OCI-LY3 (cell line): ENCODE data around the gene BEST3.

Experiments
- H2AFZ ChIP-seq: fragments of 200-600, 300-600 bp; shearing (Covaris generic); 2 replicates; pipeline ENCODE4 v1.6.0; 2014; ENCODE audit warnings: antibody characterized with exemption, low read depth, low read length
- H3K27ac ChIP-seq: fragments of 200-600, 300-600 bp; sonication (generic); 2 replicates; pipeline ENCODE4 v1.5.1; 2014; ENCODE audit warnings: mild to moderate bottlenecking, low read length, moderate library complexity, mixed read lengths
- H3K27me3 ChIP-seq: fragments of 200-600, 300-600 bp; sonication (generic); 2 replicates; pipeline ENCODE4 v1.6.1; 2014; ENCODE audit warnings: low read depth, low read length, mixed read lengths
- H3K36me3 ChIP-seq: fragments of 200-600, 300-600 bp; sonication (generic); replicated peaks from 2 replicates; pipeline ENCODE3; 2014; ENCODE audit warnings: low read depth, low read length, mixed read lengths
- H3K4me1 ChIP-seq: fragments of 300-600, 200-600 bp; sonication (generic); 2 replicates; pipeline ENCODE4 v1.6.1; 2014; ENCODE audit warnings: low read length, mixed read lengths
- H3K4me2 ChIP-seq: fragments of 200-600, 300-600 bp; sonication (generic); 2 replicates; pipeline ENCODE4 v1.6.1; 2014; ENCODE audit warnings: low read length, mixed read lengths
- H3K4me3 ChIP-seq: fragments of 300-600, 200-600 bp; sonication (generic); 2 replicates; pipeline ENCODE4 v1.5.1; 2014; ENCODE audit warnings: antibody characterized with exemption, mild to moderate bottlenecking, low read length, moderate library complexity
- H3K79me2 ChIP-seq: fragments of 300-600, 200-600 bp; shearing (Covaris generic); 2 replicates; pipeline ENCODE4 v1.6.1; 2014; ENCODE audit warnings: mild to moderate bottlenecking, low read length, mixed read lengths
- H3K9ac ChIP-seq: fragments of 300-600, 200-600 bp; shearing (Covaris generic); 2 replicates; pipeline ENCODE4 v1.6.0; 2014; ENCODE audit warnings: mild to moderate bottlenecking, low read length, moderate library complexity
- H3K9me3 ChIP-seq: fragments of 200-600, 300-600 bp; shearing (Covaris generic); 2 replicates; pipeline ENCODE4 v1.6.1; 2014; ENCODE audit warnings: low read length, mixed read lengths; ENCODE audit not compliant: insufficient read depth
- H4K20me1 ChIP-seq: fragments of 200-600, 300-600 bp; sonication (generic); 2 replicates; pipeline ENCODE4 v1.6.1; 2016; ENCODE audit warnings: low read length, mixed read lengths; ENCODE audit not compliant: insufficient read depth
- CTCF ChIP-seq: fragments of 200-600, 300-600 bp; sonication (generic); IDR thresholded peaks from 2 replicates; pipeline ENCODE4 v1.5.1; 2014; ENCODE audit warnings: antibody characterized with exemption, low read length, low read depth
- EZH2phosphoT487 ChIP-seq: fragments of 200-600 bp; shearing (Covaris generic); IDR thresholded peaks from 2 replicates; pipeline ENCODE4 v1.6.1; 2018; ENCODE audit warnings: antibody characterized with exemption, mixed run types, low read depth

BEST3 gene

GRCh38 chr12:69633061-69633460 lies 66.0 kb downstream of the BEST3 start:
- H3K9me3 ChIP-seq: no peaks in the 10 kb centered on the region
- TF ChIP-seq CTCF (peak; percentile 54), EZH2phosphoT487 (no peak)
- no peak overlapping the region for H2AFZ ChIP-seq
- no peaks in the 10 kb centered on the region for H3K36me3 ChIP-seq
- H3K79me2 ChIP-seq: no peaks in the 10 kb centered on the region
- no peak overlapping the region for H3K4me3 ChIP-seq
- H3K9ac ChIP-seq: no peak overlapping the region
- H3K27ac ChIP-seq: no peak overlapping the region
- no peaks in the 10 kb centered on the region for H3K4me1 ChIP-seq
- no peaks in the 10 kb centered on the region for H4K20me1 ChIP-seq
- H3K27me3 ChIP-seq: no peaks in the 10 kb centered on the region
- no peak overlapping the region for H3K4me2 ChIP-seq

- no peak overlapping the region for H3K27ac ChIP-seq
- no peak overlapping the region for H3K4me2 ChIP-seq
- H3K9ac ChIP-seq: no peak overlapping the region
- H3K9me3 ChIP-seq: no peaks in the 10 kb centered on the region
- no peak overlapping the region for H3K4me3 ChIP-seq
- H3K27me3 ChIP-seq: no peaks in the 10 kb centered on the region
- no peaks in the 10 kb centered on the region for H4K20me1 ChIP-seq
- H3K79me2 ChIP-seq: no peaks in the 10 kb centered on the region
- no peaks in the 10 kb centered on the region for H3K36me3 ChIP-seq
- no peak overlapping the region for H2AFZ ChIP-seq
- TF ChIP-seq EZH2phosphoT487: no peak
- TF ChIP-seq CTCF: no peak; the same call in 1 of the 2 replicates
- H3K4me1 ChIP-seq: no peaks in the 10 kb centered on the region
Observed at GRCh38 chr12:69630191-69630590, 68.9 kb downstream of the BEST3 start.

- no peak overlapping the region for H3K4me2 ChIP-seq
- no peaks in the 10 kb centered on the region for H3K9me3 ChIP-seq
- no peaks in the 10 kb centered on the region for H3K27me3 ChIP-seq
- TF ChIP-seq CTCF: no peak
- TF ChIP-seq EZH2phosphoT487: no peak
- H3K4me1 ChIP-seq: no peaks in the 10 kb centered on the region
- no peak overlapping the region for H2AFZ ChIP-seq
- H3K36me3 ChIP-seq: no peaks in the 10 kb centered on the region
- no peaks in the 10 kb centered on the region for H4K20me1 ChIP-seq
- no peaks in the 10 kb centered on the region for H3K79me2 ChIP-seq
- H3K9ac ChIP-seq: no peak overlapping the region
- H3K4me3 ChIP-seq: no peak overlapping the region
- H3K27ac ChIP-seq: no peak overlapping the region
Observed at GRCh38 chr12:69627501-69627900, 71.6 kb downstream of the BEST3 start.

- Histone ChIP-seq H3K4me2 (no peak overlapping the region), H3K36me3 (no peaks in the 10 kb centered on the region), H3K27ac (no peak overlapping the region), H4K20me1 (no peaks in the 10 kb centered on the region), H3K4me1 (no peaks in the 10 kb centered on the region), H3K9me3 (no peaks in the 10 kb centered on the region), H3K4me3 (no peak overlapping the region), H3K79me2 (no peaks in the 10 kb centered on the region), H3K27me3 (no peaks in the 10 kb centered on the region), H2AFZ (no peak overlapping the region), H3K9ac (no peak overlapping the region)
- no peak for TF ChIP-seq EZH2phosphoT487
- TF ChIP-seq CTCF: no peak
Observed at GRCh38 chr12:69623970-69624369, 75.1 kb downstream of the BEST3 start.
